Measurements from ENCODE around the gene CNNM4.

CNNM4 gene

DNA sequence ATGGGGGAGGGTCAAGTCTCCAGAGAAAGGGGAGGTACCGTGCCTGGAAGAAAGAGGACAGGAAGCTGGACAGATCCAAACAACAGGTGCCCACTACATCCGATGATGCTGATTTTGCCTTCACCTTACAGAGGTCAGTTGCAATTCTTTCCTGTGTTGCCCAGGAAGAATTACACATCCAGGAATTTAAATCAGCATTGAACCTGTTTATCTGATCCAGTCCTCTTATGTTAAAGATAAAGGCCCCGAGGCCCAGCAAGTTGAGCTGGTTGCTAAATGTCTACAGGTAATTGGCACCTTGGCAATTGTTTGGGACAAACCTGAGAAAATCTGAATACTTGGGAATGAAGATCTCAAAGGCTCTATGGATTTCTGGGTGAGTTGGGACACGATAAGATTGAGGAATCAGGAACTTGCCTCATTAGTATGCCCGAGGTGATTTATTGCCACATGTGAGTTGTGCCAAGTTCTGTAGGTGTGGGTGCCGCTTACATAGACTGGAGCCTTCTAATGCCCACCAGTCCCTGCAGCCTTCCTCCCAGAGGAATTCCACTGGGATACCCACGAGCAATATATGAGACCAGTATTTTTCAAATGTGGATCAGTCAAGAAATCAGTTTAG, 6.9 kb upstream of the CNNM4 start:
- WGBS: 85% methylated on average over 6 of the region's 7 CpGs
- H3K18ac ChIP-seq (ENCODE audit: low read depth in 1 of 2, low read length in 2 of 2): no peak overlapping the region
- no peak overlapping the region for H3K4ac ChIP-seq (ENCODE audit: low read depth in 1 of 2, low read length in 2 of 2)
- no peak overlapping the region for H3K9ac ChIP-seq (ENCODE audit: low read length)
- H2BK15ac ChIP-seq (ENCODE audit: low read depth, poor library complexity, severe bottlenecking): no peak overlapping the region
- H2BK120ac ChIP-seq (ENCODE audit: low read depth, low read length): no peak overlapping the region
- H2AK5ac ChIP-seq (ENCODE audit: low read length, severe bottlenecking): no peak overlapping the region
- H3K27ac ChIP-seq (ENCODE audit: low read length, poor library complexity, severe bottlenecking): no peak overlapping the region
- no peak overlapping the region for H3K23ac ChIP-seq (ENCODE audit: low read length in 2 of 2)
- H3K9me3 ChIP-seq (ENCODE audit: control insufficient read depth, low read length): no peaks in the 10 kb centered on the region
- no peaks in the 10 kb centered on the region for H3K4me1 ChIP-seq (ENCODE audit: control insufficient read depth, insufficient read depth, low read depth, low read length)
- no peak overlapping the region for H4K8ac ChIP-seq (ENCODE audit: low read length)
- no peak overlapping the region for H4K91ac ChIP-seq (ENCODE audit: low read length)
- no peak overlapping the region for H3K14ac ChIP-seq (ENCODE audit: low read length in 2 of 2)
- H3K27me3 ChIP-seq (ENCODE audit: control insufficient read depth in 1 of 2, insufficient read depth in 1 of 2, low read length in 2 of 2): peaks cover 3 to 5% of the 10 kb centered on the region in 2 experiments
- no peaks in the 10 kb centered on the region for H3K79me1 ChIP-seq (replicated peaks; ENCODE audit: low read length, poor library complexity, severe bottlenecking)
- no peak overlapping the region for H2BK12ac ChIP-seq (ENCODE audit: low read length in 2 of 2)
- H2AFZ ChIP-seq (ENCODE audit: low read depth, low read length): no peak overlapping the region
- no peak overlapping the region for H3K4me3 ChIP-seq (ENCODE audit: insufficient read depth in 1 of 2, low read depth in 1 of 2, low read length in 2 of 2)
- H2BK5ac ChIP-seq (ENCODE audit: low read depth, low read length, poor library complexity, severe bottlenecking): no peak overlapping the region
- no peak overlapping the region for H3K4me2 ChIP-seq (ENCODE audit: low read length, poor library complexity, severe bottlenecking)
- no peak for DNase-seq
- H3K36me3 ChIP-seq (ENCODE audit: control insufficient read depth in 1 of 2, insufficient read depth in 2 of 2, low read depth in 1 of 2, low read length in 2 of 2): no peaks in the 10 kb centered on the region

DNA sequence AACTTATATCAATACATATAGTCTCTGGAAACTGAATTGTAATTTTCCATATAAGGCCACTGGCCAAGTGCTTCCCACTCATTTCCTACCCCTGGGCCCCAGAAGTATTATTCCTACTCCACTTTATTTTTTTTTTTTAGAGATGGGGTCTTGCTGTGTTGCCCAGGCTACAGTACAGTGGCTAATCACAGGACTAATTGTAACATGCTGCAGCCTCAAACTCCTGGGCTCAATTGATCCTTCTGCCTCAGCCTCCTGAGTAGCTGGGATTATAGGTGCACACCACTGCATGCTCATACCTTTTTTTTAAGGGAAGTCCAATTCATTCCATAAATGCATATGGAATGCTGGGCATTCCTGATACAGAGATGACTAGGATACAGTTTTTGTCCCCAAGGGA, 6.4 kb upstream of the CNNM4 start:
- no peak overlapping the region for H3K9ac ChIP-seq (ENCODE audit: low read length)
- no peak overlapping the region for H2BK5ac ChIP-seq (ENCODE audit: low read depth, low read length, poor library complexity, severe bottlenecking)
- H3K4ac ChIP-seq (ENCODE audit: low read depth in 1 of 2, low read length in 2 of 2): no peak overlapping the region
- H3K36me3 ChIP-seq (ENCODE audit: control insufficient read depth in 1 of 2, insufficient read depth in 2 of 2, low read depth in 1 of 2, low read length in 2 of 2): no peaks in the 10 kb centered on the region
- H3K18ac ChIP-seq (ENCODE audit: low read depth in 1 of 2, low read length in 2 of 2): no peak overlapping the region
- no peak overlapping the region for H3K27ac ChIP-seq (ENCODE audit: low read length, poor library complexity, severe bottlenecking)
- H4K91ac ChIP-seq (ENCODE audit: low read length): no peak overlapping the region
- H2AFZ ChIP-seq (ENCODE audit: low read depth, low read length): no peak overlapping the region
- H3K27me3 ChIP-seq (ENCODE audit: control insufficient read depth in 1 of 2, insufficient read depth in 1 of 2, low read length in 2 of 2): peaks cover 3 to 5% of the 10 kb centered on the region in 2 experiments
- no peak overlapping the region for H2AK5ac ChIP-seq (ENCODE audit: low read length, severe bottlenecking)
- H2BK15ac ChIP-seq (ENCODE audit: low read depth, poor library complexity, severe bottlenecking): no peak overlapping the region
- H3K4me3 ChIP-seq (ENCODE audit: insufficient read depth in 1 of 2, low read depth in 1 of 2, low read length in 2 of 2): no peak overlapping the region
- no peak overlapping the region for H3K4me2 ChIP-seq (ENCODE audit: low read length, poor library complexity, severe bottlenecking)
- H3K9me3 ChIP-seq (ENCODE audit: control insufficient read depth, low read length): no peaks in the 10 kb centered on the region
- H4K8ac ChIP-seq (ENCODE audit: low read length): no peak overlapping the region
- H3K14ac ChIP-seq (ENCODE audit: low read length in 2 of 2): no peak overlapping the region
- H3K4me1 ChIP-seq (ENCODE audit: control insufficient read depth, insufficient read depth, low read depth, low read length): no peaks in the 10 kb centered on the region
- H3K79me1 ChIP-seq (replicated peaks; ENCODE audit: low read length, poor library complexity, severe bottlenecking): no peaks in the 10 kb centered on the region
- H3K23ac ChIP-seq (ENCODE audit: low read length in 2 of 2): no peak overlapping the region
- DNase-seq: no peak
- H2BK120ac ChIP-seq (ENCODE audit: low read depth, low read length): no peak overlapping the region
- no peak overlapping the region for H2BK12ac ChIP-seq (ENCODE audit: low read length in 2 of 2)

DNA sequence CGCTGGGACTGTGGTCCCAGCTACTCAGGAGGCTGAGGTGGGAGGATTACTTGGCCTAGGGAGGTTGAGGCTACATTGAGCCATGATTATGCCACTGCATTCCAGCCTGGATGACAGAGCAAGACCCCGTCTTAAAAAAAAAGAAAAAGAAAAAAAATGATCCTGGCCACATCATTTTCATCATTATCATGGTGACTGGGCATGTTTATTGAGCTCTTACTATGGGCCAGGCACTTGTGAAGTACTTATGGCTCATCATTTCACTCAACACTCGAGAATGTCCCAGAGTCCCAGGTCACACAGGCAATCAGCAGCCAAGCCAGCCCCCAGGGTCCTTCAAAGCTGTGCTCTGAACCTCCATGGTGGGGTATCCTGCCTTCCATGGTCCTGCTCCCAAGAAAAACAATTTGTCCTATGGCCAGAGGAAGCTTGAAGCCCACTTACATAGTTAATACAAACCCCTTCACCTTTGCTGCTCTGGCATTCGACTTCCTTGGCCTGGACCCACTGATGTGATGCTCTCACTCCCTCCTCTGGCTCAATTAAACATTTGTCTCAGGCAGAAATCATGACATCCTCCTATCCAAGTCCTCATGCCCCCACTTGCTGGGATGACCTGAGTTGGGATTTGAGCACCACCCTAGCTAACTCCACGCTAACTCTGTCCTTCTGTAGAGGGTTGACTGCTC, 3.8 kb upstream of the CNNM4 start:
- peaks cover 13% of the 10 kb centered on the region for H3K4me1 ChIP-seq (ENCODE audit: control insufficient read depth, insufficient read depth, low read depth, low read length)
- no peak overlapping the region for H4K91ac ChIP-seq (ENCODE audit: low read length)
- no peak overlapping the region for H3K14ac ChIP-seq (ENCODE audit: low read length in 2 of 2)
- H2BK120ac ChIP-seq (ENCODE audit: low read depth, low read length): no peak overlapping the region
- H3K4me2 ChIP-seq (ENCODE audit: low read length, poor library complexity, severe bottlenecking): no peak overlapping the region
- WGBS: 86% methylated on average over 4 of the region's 5 CpGs
- H2AFZ ChIP-seq (ENCODE audit: low read depth, low read length): no peak overlapping the region
- no peak overlapping the region for H3K27ac ChIP-seq (ENCODE audit: low read length, poor library complexity, severe bottlenecking)
- no peaks in the 10 kb centered on the region for H3K27me3 ChIP-seq (ENCODE audit: control insufficient read depth in 1 of 2, insufficient read depth in 1 of 2, low read length in 2 of 2)
- H3K79me1 ChIP-seq (replicated peaks; ENCODE audit: low read length, poor library complexity, severe bottlenecking): peaks cover 7% of the 10 kb centered on the region
- no peak overlapping the region for H2BK5ac ChIP-seq (ENCODE audit: low read depth, low read length, poor library complexity, severe bottlenecking)
- no peak overlapping the region for H3K4ac ChIP-seq (ENCODE audit: low read depth in 1 of 2, low read length in 2 of 2)
- no peak overlapping the region for H3K23ac ChIP-seq (ENCODE audit: low read length in 2 of 2)
- H2BK15ac ChIP-seq (ENCODE audit: low read depth, poor library complexity, severe bottlenecking): no peak overlapping the region
- H3K4me3 ChIP-seq (ENCODE audit: insufficient read depth in 1 of 2, low read depth in 1 of 2, low read length in 2 of 2): no peak overlapping the region
- no peaks in the 10 kb centered on the region for H3K36me3 ChIP-seq (ENCODE audit: control insufficient read depth in 1 of 2, insufficient read depth in 2 of 2, low read depth in 1 of 2, low read length in 2 of 2)
- DNase-seq: no peak
- no peak overlapping the region for H3K9ac ChIP-seq (ENCODE audit: low read length)
- H2BK12ac ChIP-seq (ENCODE audit: low read length in 2 of 2): no peak overlapping the region
- H2AK5ac ChIP-seq (ENCODE audit: low read length, severe bottlenecking): no peak overlapping the region
- H3K9me3 ChIP-seq (ENCODE audit: control insufficient read depth, low read length): no peaks in the 10 kb centered on the region
- no peak overlapping the region for H4K8ac ChIP-seq (ENCODE audit: low read length)
- H3K18ac ChIP-seq (ENCODE audit: low read depth in 1 of 2, low read length in 2 of 2): no peak overlapping the region

DNA sequence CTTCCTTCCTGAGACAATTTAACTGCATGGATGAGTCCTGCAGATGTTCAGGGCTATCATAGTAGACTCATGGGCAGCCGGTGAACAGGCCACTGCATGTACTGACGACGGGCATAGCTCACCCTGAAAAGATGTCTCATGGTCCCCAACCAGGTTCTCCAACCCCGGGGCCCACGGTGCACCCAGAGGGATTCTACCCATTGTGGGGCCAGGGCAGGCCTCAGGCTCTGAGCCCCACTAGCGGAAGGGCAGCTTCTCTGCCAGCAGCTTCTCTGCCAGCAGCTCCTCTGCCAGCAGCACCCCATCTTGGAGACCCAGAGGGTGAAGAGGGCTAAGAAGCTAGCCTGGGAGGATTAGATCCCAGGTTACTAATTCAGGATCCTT, 3.2 kb upstream of the CNNM4 start:
- Histone ChIP-seq H2BK5ac (ENCODE audit: low read depth, low read length, poor library complexity, severe bottlenecking) (no peak overlapping the region), H3K9me3 (ENCODE audit: control insufficient read depth, low read length) (no peaks in the 10 kb centered on the region), H3K4me3 (ENCODE audit: insufficient read depth in 1 of 2, low read depth in 1 of 2, low read length in 2 of 2) (no peak overlapping the region), H3K4ac (ENCODE audit: low read depth in 1 of 2, low read length in 2 of 2) (no peak overlapping the region), H3K36me3 (ENCODE audit: control insufficient read depth in 1 of 2, insufficient read depth in 2 of 2, low read depth in 1 of 2, low read length in 2 of 2) (no peaks in the 10 kb centered on the region), H2BK15ac (ENCODE audit: low read depth, poor library complexity, severe bottlenecking) (no peak overlapping the region), H3K4me1 (ENCODE audit: control insufficient read depth, insufficient read depth, low read depth, low read length) (peaks cover 18% of the 10 kb centered on the region), H3K27ac (ENCODE audit: low read length, poor library complexity, severe bottlenecking) (no peak overlapping the region), H3K9ac (ENCODE audit: low read length) (no peak overlapping the region), H2AFZ (ENCODE audit: low read depth, low read length) (no peak overlapping the region), H3K14ac (ENCODE audit: low read length in 2 of 2) (no peak overlapping the region), H4K91ac (ENCODE audit: low read length) (no peak overlapping the region), H2AK5ac (ENCODE audit: low read length, severe bottlenecking) (no peak overlapping the region), H3K23ac (ENCODE audit: low read length in 2 of 2) (no peak overlapping the region), H3K27me3 (ENCODE audit: control insufficient read depth in 1 of 2, insufficient read depth in 1 of 2, low read length in 2 of 2) (no peaks in the 10 kb centered on the region), H3K18ac (ENCODE audit: low read depth in 1 of 2, low read length in 2 of 2) (no peak overlapping the region), H2BK12ac (ENCODE audit: low read length in 2 of 2) (no peak overlapping the region), H3K79me1 (replicated peaks; ENCODE audit: low read length, poor library complexity, severe bottlenecking) (peaks cover 9% of the 10 kb centered on the region), H3K4me2 (ENCODE audit: low read length, poor library complexity, severe bottlenecking) (no peak overlapping the region), H2BK120ac (ENCODE audit: low read depth, low read length) (no peak overlapping the region), H4K8ac (ENCODE audit: low read length) (no peak overlapping the region)
- WGBS: 93% methylated on average over 6 of the region's 6 CpGs
- no peak for DNase-seq
